CD4-positive, alpha-beta T cell treated with Interleukin-17A for 4 hours (primary cell): ENCODE measurements around the gene FADS6.

Experiments
- DNase-seq: peaks from one replicate; pipeline ENCODE4 v3.0.0-alpha.2; 2020; ENCODE audit warnings: mixed read lengths

FADS6 gene, protein sequence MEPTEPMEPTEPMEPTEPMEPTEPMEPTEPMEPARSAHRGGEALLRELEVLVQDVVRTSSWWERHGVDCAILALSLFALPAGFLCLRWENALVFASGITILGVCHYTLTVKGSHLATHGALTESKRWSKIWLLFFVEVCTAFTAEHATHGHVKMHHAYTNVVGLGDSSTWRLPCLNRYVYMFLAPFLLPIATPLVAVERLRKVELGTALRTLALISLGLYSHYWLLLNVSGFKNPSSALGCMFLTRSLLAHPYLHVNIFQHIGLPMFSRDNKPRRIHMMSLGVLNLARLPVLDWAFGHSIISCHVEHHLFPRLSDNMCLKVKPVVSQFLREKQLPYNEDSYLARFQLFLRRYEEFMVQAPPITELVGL

DNA sequence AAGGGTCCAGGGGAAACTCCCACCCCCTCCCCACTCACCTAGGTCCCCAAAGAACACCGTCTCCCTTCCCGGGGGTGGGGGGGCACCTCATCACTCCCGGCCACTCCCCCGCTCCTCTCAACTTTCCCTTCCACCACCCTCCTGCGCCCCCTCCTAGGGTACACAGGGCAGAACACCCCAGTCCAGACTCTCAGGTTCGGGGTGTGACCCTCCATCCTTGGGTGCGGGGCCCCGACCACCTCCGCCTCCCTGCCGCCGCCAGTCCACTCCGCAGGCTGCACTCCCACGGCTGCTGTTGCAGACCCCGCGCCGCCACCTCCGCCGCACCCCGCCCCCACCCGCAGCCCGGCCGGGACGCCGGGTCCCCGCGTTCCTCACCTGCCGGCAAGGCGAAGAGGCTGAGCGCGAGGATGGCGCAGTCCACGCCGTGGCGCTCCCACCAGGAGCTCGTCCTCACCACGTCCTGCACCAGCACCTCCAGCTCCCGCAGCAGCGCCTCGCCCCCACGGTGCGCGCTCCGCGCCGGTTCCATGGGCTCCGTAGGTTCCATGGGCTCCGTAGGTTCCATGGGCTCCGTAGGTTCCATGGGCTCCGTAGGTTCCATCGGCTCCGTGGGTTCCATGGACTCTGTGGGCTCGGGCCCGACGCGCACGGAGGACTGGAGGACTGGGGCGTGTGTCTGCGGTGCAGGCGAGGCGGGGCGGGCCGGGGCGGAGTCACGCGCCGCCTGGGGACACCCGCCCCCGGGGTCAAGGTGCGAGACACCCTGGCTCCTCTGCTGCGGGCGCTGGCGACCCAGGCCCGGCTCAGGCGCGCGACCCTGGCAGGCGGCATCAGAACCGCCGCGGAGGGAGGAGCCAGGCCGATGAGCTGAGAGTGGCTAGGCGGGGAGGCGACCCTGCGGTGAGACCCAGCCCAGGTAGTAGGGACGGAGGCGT, at the start of gene FADS6:
Gene FADS6, minus strand, starts transcription at position 660 of the 938 bp plus-strand sequence. Its CDS starts 38 bp downstream, at position 622.
- DNase-seq = peak; percentile 26

DNA sequence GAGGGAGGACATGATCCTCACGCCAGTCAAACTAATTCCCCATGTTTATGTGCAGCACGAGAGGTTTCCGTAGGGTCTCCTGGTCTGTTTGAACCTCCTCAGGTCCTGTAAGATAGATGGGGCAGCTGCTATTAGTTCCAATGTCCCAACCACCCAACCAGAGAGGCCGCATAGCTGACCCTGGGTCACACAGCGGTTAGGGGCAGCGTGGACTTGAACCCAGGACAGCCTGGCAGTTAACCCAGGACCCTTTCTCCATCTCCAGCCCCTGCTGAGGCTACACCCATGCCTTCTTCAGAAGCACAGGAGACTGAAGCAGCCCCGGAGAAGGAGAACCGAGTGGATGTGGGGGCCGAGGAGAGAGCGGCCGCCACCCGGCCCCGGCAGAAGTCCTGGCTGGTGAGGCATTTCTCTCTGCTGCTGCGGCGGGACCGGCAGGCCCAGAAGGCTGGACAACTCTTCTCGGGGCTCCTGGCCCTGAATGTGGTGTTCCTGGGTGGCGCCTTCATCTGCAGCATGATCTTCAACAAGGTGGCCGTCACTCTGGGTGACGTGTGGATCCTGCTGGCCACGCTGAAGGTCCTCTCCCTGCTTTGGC, 47.8 kb upstream of the FADS6 start:
- no peak for DNase-seq

- no peak for DNase-seq
These were observed 46.1 kb upstream of the FADS6 start for GRCh38 chr17:74939534-74939933.

DNA sequence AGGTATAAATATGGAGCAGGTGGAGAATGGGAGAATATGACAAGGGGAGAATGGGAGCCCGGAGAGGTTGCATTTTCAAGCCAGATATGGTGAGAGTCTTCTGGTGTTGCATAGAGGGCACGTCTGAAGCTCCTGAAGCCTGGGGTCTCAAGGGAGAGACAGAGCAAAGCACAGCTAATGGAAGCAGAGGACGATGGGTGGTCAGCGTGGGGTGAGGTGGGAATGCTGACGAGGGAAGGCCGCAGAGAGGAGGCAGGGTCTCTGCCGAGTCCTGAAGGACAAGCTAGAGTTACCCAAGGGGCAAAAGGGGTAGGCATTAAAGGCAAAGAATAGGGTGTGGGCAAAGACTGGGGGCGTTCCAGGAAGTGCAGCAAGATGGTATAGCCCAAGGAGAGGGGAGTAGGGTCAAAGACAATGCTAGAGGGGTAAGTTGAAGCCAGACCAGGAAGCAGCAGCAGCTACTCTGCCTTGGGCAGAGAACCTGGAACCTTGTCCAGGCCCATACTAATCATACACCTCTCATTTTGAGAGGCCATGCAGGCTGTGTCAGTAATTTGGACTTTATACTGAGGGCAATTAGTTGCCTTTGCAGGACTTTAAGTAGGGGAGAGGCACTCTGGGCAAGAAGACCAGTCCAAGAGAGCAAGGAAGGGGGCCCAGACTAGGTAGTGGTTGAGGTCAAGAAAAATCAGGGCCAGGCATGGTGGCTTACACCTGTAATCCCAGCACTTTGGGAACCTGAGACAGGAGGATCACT, 44.9 kb upstream of the FADS6 start:
- no peak for DNase-seq

GRCh38 chr17:74937064-74938051, 43.9 kb upstream of the FADS6 start:
- DNase-seq = no peak

DNA sequence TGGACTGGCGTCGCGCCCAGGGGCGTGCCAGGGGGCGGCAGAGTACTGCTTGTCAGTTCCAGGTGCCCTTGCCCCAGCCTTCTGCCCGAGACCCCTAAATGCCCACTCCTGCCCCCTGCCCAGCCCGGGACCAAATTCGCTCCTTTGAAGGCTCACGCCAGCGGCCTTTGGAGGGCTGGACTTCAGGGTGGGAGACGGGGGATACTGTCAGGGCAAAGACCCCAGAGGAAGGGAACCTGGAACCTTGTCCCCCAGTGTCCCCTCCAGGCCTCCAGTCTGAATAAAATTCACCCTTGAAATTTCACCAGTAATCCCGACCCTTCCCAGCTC, 43.0 kb upstream of the FADS6 start:
- DNase-seq = no peak

- no peak for DNase-seq
These were observed 42.4 kb upstream of the FADS6 start, which contains the start of gene OTOP3 for GRCh38 chr17:74935585-74936469. TSS of gene OTOP3 (plus strand) at chr17:74935898. CDS start at chr17:74935922, 24 bp downstream.

DNA sequence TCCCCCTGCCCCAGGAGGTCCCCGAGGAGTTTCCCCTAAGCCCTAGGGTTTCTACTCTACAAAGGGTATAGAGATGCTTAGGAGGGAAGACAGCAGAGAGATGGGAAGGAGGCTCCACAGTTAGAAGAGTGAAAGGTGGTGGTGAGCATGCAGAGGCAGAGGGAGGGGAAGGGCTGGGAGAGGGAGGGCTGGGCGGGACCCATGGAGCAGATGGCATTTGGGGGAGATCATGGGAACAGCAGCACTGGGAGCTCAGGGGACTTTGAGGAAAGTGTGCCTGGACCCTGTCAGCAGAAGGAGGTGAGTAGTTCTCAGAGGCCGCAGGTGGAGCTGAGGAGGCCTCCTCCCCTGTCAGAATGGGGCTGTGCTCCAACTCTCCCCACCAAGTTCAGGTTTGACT, 41.6 kb upstream of the FADS6 start:
- no peak for DNase-seq

DNA sequence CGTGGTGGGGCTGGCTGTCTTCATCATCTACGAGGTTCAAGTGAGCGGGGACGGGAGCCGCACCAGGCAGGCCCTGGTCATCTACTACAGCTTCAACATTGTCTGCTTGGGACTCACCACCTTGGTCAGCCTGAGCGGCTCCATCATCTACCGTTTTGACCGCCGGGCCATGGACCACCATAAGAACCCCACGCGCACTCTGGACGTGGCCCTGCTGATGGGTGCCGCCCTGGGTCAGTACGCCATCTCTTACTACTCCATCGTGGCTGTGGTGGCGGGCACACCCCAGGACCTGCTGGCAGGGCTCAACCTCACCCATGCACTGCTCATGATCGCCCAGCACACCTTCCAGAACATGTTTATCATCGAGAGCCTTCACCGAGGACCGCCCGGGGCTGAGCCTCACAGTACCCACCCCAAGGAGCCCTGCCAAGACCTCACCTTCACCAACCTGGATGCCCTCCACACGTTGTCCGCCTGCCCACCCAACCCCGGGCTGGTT, 37.2 kb upstream of the FADS6 start:
- DNase-seq = no peak

DNA sequence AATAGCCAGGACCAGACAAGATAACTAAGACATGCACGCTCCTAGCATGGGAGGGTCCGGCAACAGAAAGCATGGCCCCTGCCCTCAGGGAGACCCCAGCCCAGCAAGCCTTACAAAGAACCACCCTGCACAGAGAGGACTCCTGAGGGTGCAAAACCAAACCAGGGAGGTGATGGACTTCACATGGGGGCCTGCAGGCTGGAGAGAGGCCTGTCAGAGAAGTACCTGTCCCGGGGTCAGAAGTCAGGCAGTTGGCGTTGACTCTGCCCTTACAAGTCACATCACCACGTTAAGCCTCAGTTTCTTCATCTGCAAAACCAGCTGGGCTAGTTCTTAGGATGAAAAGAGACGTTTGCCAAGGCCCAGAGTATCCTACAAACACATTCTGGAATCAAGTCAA, 35.4 kb upstream of the FADS6 start:
- DNase-seq = no peak

DNA sequence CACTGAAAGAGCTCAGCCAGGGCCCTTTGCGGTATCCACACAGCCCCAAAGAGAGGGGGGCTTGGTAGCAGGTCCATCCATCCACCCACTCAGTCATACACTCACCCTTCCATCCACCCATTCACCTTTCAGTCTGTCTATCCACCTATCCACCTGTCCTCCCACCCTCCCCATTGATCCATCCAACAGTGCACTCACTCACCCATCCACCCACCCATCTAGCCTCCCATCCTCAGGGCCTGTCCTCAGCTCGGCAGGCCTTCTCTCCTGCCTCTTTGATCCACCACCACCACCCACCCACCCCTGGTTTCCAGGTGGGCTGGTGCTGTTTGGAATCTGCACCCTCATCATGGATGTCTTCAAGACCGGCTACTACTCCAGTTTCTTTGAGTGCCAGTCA, 31.8 kb upstream of the FADS6 start:
- no peak for DNase-seq

DNA sequence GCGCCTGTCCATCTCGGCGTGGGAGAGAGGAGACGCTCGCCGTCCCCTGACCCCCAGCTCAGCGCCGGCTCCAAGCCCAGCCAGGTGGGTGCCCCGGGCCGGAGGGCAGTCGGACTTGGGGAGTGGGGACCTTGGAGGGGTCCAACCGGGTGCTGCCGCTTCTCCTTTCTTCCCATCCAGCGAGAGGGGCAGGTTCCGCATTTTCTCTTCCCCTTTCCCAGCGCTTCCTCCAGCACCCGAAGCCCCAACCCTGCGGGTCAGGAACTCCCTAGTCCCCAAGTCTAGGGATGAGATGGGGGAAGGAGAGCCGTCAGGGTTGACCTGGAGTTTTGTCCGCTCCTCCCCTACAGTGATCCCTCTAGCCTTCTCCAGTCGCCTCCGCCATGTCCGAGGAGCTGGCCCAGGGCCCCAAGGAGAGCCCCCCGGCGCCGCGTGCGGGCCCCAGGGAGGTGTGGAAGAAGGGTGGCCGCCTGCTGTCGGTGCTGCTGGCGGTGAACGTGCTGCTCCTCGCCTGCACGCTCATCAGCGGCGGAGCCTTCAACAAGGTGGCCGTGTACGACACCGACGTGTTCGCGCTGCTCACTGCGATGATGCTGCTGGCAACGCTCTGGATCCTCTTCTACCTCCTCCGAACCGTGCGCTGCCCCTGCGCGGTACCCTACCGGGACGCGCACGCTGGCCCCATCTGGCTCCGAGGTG, 31.0 kb upstream of the FADS6 start, which contains the start of gene OTOP2:
Gene OTOP2, plus strand, starts transcription at position 24 of the 699 bp plus-strand sequence. Its CDS starts 360 bp downstream, at position 384.
- no peak for DNase-seq

DNA sequence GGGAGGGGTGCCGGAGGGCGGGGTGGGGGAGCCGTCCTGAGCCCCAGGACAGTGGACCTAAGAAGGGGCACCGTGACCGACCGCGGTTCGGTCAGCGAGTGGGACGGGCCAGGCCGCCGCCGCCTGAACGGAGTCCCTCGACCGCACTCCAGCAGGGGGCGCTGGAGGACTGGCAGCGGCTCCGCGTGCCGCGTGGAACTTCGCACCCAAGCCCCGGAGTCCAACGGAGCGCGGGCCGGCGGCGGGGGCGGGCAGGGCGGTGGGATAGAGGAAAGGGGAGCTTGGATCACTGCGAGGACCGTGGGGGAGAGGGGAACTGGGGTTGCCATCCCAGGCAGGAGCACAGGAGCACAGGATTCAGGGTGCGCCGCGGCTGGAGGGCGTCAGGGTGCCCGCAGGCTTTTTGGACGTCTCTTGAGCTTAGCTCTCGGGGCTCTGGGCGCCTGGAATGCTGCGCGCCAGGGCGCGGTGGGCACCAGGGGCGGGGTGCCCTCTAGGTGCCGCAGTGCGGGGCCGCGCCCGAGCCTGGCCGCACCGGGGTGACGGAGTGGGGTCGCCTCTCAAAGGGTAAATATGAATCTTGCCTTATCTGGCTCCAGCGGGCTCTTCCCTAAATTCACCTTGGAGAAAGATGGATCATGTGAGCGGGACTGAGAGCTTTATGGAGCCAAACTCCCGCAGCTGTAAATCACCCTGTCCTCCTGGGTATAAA, 30.3 kb upstream of the FADS6 start:
- DNase-seq = peak; percentile 83

GRCh38 chr17:74922694-74923537, 29.5 kb upstream of the FADS6 start, which contains the start of gene USH1G:
TSS of gene USH1G (minus strand) at chr17:74923255. CDS start at chr17:74923073, 182 bp downstream.
- DNase-seq = peak; percentile 44

DNA sequence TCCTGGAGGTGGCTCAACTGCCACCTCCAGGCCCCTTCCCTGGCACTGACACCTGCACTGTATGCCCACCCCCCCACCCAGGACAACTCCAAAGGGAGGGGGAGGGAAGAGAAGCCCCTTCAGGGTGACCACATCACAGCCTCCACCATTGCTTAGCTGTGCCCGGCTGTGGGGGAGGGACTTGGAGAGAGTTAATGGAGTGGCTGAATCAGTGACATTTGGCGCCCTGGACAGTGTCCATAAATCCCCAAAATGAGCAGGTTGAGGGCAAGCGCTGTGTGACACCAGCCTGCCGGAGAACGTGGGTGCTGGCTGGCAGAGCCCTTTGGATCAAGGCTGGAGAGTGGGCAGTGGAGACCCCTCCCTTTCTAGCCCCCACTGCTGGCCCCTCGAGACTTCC, 28.7 kb upstream of the FADS6 start:
- no peak for DNase-seq

GRCh38 chr17:74921769-74922168, 28.3 kb upstream of the FADS6 start:
- no peak for DNase-seq

- no peak for DNase-seq
These were observed 27.7 kb upstream of the FADS6 start for GRCh38 chr17:74921026-74921681.
